Measurements from ENCODE around the gene MREG.

Gene MREG

GRCh38 chr2:215898363-215898762 lies 115.0 kb downstream of the MREG start:
- FAIRE-seq = no peak

GRCh38 chr2:215896921-215897320 lies 116.4 kb downstream of the MREG start:
- no peak for FAIRE-seq
- DNase-seq (ENCODE audit: low spot score) = no peak

More at GRCh38 chr2:215898363-215898762, 115.0 kb downstream of the MREG start:
- DNase-seq (ENCODE audit: low spot score) = no peak

- DNase-seq (ENCODE audit: low spot score) = no peak
- FAIRE-seq = no peak
Measured at GRCh38 chr2:215895330-215895729, 118.0 kb downstream of the MREG start.

Data from RCC 7860 (cell line).